HEK293T (cell line): ENCODE data around the gene TEKT5.

Experiments used
- BHLHE40 ChIP-seq: fragments of 450-650 bp; IDR thresholded peaks from 2 replicates; pipeline ENCODE4 v1.6.1; 2016; ENCODE audit warnings: mild to moderate bottlenecking, moderate library complexity, borderline replicate concordance
- ELF4 ChIP-seq: fragments of 450-650 bp; IDR thresholded peaks from 2 replicates; pipeline ENCODE4 v1.6.1; 2017; ENCODE audit warnings: antibody characterized with exemption
- HDGF ChIP-seq: fragments of 450-650 bp; IDR thresholded peaks from 2 replicates; pipeline ENCODE4 v1.6.1; 2017; ENCODE audit warnings: antibody characterized with exemption, borderline replicate concordance
- NFRKB ChIP-seq: fragments of 450-650 bp; IDR thresholded peaks from 2 replicates; pipeline ENCODE4 v1.6.1; 2016; ENCODE audit warnings: mild to moderate bottlenecking, moderate library complexity
- PKNOX1 ChIP-seq: fragments of 450-650 bp; IDR thresholded peaks from 2 replicates; pipeline ENCODE4 v1.6.1; 2016
- SUZ12 ChIP-seq: fragments of 450-650 bp; IDR thresholded peaks from 2 replicates; pipeline ENCODE4 v1.6.1; 2016; ENCODE audit warnings: mild to moderate bottlenecking

DNA sequence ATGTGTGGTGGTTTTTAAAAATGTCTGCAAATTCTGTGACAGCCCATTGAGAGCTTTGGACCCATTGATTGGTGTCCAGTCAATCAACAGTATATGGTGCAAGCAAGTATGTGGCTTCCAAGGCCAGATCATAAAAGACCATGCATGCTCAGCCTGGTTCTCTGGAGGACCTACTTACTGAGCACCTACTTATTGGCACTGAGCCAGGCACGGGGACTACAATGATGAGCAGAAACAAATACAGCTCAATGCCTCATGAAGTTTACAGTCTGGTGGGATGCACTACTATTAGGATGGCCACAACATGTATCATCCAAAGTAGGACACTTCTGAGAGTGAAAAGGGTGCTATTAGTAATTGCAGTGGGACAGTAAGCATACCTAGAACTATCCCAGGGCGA, 107.1 kb downstream of the TEKT5 start:
- TF ChIP-seq PKNOX1 (no peak), SUZ12 (no peak), BHLHE40 (no peak), NFRKB (no peak), ELF4 (no peak), HDGF (no peak)
